ENCODE results near the gene IFFO2. TPM values are rescaled to one million over a fixed set of nuclear protein-coding genes. Genes with fewer than 3 reads are reported as not detected.

The IFFO2 gene
- total and polyA plus RNA-seq, 2 of the 13 experiments (the other 11 are each of a cell fraction or from before 2014, with no cell fraction given), result 7.3 to 16.7 TPM

DNA sequence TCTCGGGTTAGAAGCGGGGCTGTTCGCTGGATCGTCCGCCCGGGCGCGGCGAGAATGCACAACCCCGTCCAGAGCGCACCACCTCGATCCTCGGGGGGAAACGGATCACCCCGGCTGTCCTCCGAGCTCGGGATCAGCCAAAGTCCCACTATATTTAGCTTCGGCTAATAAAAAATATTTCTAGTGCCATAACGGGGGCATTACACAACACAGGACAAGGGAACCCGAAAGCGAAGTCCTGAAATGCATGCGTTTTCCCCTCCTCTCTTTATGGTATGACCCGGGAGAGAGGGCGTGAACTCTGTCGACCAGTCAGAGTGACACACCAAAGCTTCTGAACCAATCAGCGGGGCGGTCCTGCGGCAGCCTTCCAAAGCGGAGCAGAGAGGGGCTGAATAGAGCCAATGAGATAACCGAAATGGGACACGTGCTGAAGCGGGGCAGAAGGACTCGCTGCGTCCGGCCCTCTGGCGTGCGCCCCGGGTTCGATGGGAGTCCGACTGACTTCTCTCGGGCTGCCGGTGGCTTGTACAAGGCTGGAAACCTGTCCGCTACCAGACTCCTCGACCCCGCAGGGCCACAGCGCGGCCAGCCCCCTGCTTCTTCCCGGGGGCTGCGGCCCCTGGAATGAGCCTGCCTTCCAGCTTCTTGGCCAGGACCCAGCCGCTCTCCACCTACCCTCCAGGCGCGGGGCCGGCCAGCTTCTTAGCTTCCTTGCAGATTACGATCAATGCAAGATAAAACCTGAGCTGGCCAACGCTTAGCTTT lies 53.8 kb downstream of the IFFO2 start, which contains the start of gene ALDH4A1 (continued):
- TF ChIP-seq, protein P1, sequence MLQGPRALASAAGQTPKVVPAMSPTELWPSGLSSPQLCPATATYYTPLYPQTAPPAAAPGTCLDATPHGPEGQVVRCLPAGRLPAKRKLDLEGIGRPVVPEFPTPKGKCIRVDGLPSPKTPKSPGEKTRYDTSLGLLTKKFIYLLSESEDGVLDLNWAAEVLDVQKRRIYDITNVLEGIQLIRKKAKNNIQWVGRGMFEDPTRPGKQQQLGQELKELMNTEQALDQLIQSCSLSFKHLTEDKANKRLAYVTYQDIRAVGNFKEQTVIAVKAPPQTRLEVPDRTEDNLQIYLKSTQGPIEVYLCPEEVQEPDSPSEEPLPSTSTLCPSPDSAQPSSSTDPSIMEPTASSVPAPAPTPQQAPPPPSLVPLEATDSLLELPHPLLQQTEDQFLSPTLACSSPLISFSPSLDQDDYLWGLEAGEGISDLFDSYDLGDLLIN (CRISPR knock-in tag; IDR thresholded peaks at IDR 0.05; ENCODE audit: borderline replicate concordance), result no peak
- TF ChIP-seq ZFAT (CRISPR knock-in tag; conservative IDR thresholded peaks at IDR 0.05) (no peak), HNRNPH1 (optimal IDR thresholded peaks at IDR 0.05; ENCODE audit: low read depth, low read length) (no peak), CHD2 (IDR thresholded peaks at IDR 0.05; ENCODE audit: low read depth, low read length) (no peak), ZNF577 (CRISPR knock-in tag; IDR thresholded peaks at IDR 0.05; ENCODE audit: borderline replicate concordance, low read depth) (no peak), PHF5A (CRISPR knock-in tag; IDR thresholded peaks at IDR 0.05; ENCODE audit: low read depth, unreplicated experiment) (no peak), MLLT10 (CRISPR knock-in tag; IDR thresholded peaks at IDR 0.05) (no peak), CCDC6 (CRISPR knock-in tag; IDR thresholded peaks at IDR 0.05) (no peak; the same call in 1 of the 2 replicates), ZNF235 (CRISPR knock-in tag; IDR thresholded peaks at IDR 0.05; ENCODE audit: borderline replicate concordance) (peak; percentile 37; the same call in 1 of the 2 replicates), ZNF598 (CRISPR knock-in tag; IDR thresholded peaks at IDR 0.05; ENCODE audit: borderline replicate concordance) (no peak), FOXA3 (CRISPR knock-in tag; IDR thresholded peaks at IDR 0.05) (no peak), ZNF614 (CRISPR knock-in tag; IDR thresholded peaks at IDR 0.05; ENCODE audit: borderline replicate concordance) (no peak; the same call in 1 of the 2 replicates), ZBTB7A (CRISPR knock-in tag; IDR thresholded peaks at IDR 0.05) (no peak), ZNF432 (CRISPR knock-in tag; IDR thresholded peaks at IDR 0.05; ENCODE audit: borderline replicate concordance) (no peak), ZFP36L2 (CRISPR knock-in tag; IDR thresholded peaks at IDR 0.05) (no peak), GATAD1 (CRISPR knock-in tag; IDR thresholded peaks at IDR 0.05) (peak; percentile 76; the same call in 1 of the 2 replicates), SIN3B (IDR thresholded peaks at IDR 0.05; ENCODE audit: low read length) (no peak), ZFP1 (CRISPR knock-in tag; IDR thresholded peaks at IDR 0.05) (no peak)
- TF ChIP-seq, protein P2, sequence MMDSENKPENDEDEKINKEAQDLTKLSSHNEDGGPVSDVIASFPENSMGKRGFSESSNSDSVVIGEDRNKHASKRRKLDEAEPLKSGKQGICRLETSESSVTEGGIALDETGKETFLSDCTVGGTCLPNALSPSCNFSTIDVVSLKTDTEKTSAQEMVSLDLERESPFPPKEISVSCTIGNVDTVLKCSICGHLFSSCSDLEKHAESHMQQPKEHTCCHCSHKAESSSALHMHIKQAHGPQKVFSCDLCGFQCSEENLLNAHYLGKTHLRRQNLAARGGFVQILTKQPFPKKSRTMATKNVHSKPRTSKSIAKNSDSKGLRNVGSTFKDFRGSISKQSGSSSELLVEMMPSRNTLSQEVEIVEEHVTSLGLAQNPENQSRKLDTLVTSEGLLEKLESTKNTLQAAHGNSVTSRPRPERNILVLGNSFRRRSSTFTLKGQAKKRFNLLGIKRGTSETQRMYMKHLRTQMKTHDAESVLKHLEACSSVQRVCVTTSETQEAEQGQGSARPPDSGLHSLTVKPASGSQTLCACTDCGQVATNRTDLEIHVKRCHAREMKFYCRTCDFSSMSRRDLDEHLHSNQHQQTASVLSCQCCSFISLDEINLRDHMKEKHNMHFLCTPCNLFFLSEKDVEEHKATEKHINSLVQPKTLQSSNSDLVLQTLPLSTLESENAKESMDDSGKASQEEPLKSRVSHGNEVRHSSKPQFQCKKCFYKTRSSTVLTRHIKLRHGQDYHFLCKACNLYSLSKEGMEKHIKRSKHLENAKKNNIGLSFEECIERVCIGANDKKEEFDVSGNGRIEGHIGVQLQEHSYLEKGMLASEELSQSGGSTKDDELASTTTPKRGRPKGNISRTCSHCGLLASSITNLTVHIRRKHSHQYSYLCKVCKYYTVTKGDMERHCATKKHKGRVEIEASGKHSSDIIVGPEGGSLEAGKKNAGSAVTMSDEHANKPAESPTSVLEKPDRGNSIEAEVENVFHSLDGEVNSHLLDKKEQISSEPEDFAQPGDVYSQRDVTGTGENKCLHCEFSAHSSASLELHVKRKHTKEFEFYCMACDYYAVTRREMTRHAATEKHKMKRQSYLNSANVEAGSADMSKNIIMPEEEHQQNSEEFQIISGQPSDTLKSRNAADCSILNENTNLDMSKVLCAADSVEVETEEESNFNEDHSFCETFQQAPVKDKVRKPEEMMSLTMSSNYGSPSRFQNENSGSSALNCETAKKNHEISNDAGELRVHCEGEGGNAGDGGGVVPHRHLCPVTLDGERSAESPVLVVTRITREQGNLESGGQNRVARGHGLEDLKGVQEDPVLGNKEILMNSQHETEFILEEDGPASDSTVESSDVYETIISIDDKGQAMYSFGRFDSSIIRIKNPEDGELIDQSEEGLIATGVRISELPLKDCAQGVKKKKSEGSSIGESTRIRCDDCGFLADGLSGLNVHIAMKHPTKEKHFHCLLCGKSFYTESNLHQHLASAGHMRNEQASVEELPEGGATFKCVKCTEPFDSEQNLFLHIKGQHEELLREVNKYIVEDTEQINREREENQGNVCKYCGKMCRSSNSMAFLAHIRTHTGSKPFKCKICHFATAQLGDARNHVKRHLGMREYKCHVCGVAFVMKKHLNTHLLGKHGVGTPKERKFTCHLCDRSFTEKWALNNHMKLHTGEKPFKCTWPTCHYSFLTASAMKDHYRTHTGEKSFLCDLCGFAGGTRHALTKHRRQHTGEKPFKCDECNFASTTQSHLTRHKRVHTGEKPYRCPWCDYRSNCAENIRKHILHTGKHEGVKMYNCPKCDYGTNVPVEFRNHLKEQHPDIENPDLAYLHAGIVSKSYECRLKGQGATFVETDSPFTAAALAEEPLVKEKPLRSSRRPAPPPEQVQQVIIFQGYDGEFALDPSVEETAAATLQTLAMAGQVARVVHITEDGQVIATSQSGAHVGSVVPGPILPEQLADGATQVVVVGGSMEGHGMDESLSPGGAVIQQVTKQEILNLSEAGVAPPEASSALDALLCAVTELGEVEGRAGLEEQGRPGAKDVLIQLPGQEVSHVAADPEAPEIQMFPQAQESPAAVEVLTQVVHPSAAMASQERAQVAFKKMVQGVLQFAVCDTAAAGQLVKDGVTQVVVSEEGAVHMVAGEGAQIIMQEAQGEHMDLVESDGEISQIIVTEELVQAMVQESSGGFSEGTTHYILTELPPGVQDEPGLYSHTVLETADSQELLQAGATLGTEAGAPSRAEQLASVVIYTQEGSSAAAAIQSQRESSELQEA (CRISPR knock-in tag; IDR thresholded peaks at IDR 0.05; ENCODE audit: not compliant biosample characterization), result peak; percentile 53
- TF ChIP-seq, protein P3, sequence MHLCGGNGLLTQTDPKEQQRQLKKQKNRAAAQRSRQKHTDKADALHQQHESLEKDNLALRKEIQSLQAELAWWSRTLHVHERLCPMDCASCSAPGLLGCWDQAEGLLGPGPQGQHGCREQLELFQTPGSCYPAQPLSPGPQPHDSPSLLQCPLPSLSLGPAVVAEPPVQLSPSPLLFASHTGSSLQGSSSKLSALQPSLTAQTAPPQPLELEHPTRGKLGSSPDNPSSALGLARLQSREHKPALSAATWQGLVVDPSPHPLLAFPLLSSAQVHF (CRISPR knock-in tag; IDR thresholded peaks at IDR 0.05), result no peak
